ENCODE measurements around the gene EMC10.

DNA sequence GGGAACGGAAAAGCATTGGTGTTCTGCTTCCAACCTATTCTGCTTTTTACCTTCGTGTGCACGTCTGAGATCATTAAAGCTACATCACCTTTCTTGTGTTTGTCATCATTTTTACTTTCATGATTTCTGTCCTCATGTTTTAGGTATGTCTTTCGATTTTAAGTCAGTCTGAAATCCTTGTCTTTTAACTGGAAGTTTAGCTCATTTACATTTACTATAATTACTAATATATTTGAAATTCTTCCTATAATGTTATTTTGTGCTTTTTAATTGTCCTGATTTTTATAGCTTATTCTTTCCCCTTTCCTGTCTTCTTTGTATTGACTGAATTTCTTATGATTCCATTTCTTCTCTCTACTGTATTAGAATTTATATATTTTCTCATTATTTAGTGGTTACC lies 56.6 kb downstream of the EMC10 start:
- TF ChIP-seq CTCF (IDR thresholded peaks at IDR 0.05): no peak
- TF ChIP-seq POLR2A (IDR thresholded peaks at IDR 0.05): no peak

Data from thyroid gland (tissue), 4 donors.